Prostate gland (tissue), 2 donors: ENCODE data around the gene RECQL5. TPM values are rescaled to one million over a fixed set of nuclear protein-coding genes. Genes with fewer than 3 reads are reported as not detected.

Experiments used
- DNase-seq: peaks from one replicate; pipeline ENCODE4 v3.0.0-alpha.2; 2019; ENCODE audit warnings: low spot score
- H3K27ac ChIP-seq, 2 donors: fragments of 200-600 bp; sonication (generic); 2 replicates each; pipeline ENCODE4 v1.5.1; 2017 to 2019
- H3K27me3 ChIP-seq: fragments of 200-600 bp; sonication (generic); replicated peaks from 2 replicates; pipeline ENCODE4 v1.5.1; 2019; ENCODE audit not compliant: insufficient read depth
- H3K36me3 ChIP-seq, 2 donors: fragments of 200-600 bp; sonication (generic); 1 replicate in 1 of 2; 2 replicates in 1 of 2; pipeline versions ENCODE4 v1.5.1 to v1.8.1; 2017 to 2019
- H3K4me1 ChIP-seq: fragments of 200-600 bp; sonication (generic); replicated peaks from 2 replicates; pipeline ENCODE4 v1.5.1; 2019
- H3K4me3 ChIP-seq, 2 donors: fragments of 200-600 bp; sonication (generic); 2 replicates each; pipeline ENCODE4 v1.5.1; 2017 to 2019
- H3K9me3 ChIP-seq: fragments of 200-600 bp; sonication (generic); 2 replicates; pipeline ENCODE4 v1.5.1; 2017
- CTCF ChIP-seq, 4 experiments: fragments of 200-600 bp in 2 of 4; fragments of 450-650 bp in 2 of 4; sonication (generic) in 2 of 4; IDR thresholded peaks; 1 replicate in 3 of 4; 2 replicates in 1 of 4; pipeline ENCODE4 v1.5.1; 2016 to 2019; ENCODE audit warnings: antibody characterized with exemption in 4 of 4, mild to moderate bottlenecking in 2 of 4, moderate library complexity in 2 of 4
- POLR2A ChIP-seq: fragments of 450-650 bp; IDR thresholded peaks from one replicate; pipeline ENCODE4 v1.6.1; 2016; ENCODE audit warnings: antibody characterized with exemption, mild to moderate bottlenecking
- POLR2AphosphoS5 ChIP-seq: sonication (generic); formaldehyde crosslinking; IDR thresholded peaks from one replicate; pipeline ENCODE4 v1.6.1; 2017; ENCODE audit warnings: antibody characterized with exemption
- WGBS: methylation state at CpG from one replicate; pipeline ENCODE4 v1.1.5; 2018; 5-methylcytosine and 5-hydroxymethylcytosine counted together
- intact Hi-C: fragments of 100-400 bp; cut with DNase I; formaldehyde crosslinking; loops from one replicate; pipeline ENCODE4 v1.14.2; 2022
- total RNA-seq, 2 donors: library from RNA; depleted of rRNA; stranded (reverse); fragments of >200 nt; gene quantifications; one replicate each; pipeline ENCODE4 v1.1.0, GENCODE V29; 2016

The RECQL5 gene
- total RNA-seq, 2 donors from 2014 or later, result 33.6 to 132 TPM

- TF ChIP-seq CTCF (IDR thresholded peaks at IDR 0.05) (no peak), POLR2A (no peak), POLR2AphosphoS5 (no peak)
- peaks cover 20% of the 10 kb centered on the region for H3K4me1 ChIP-seq
- peak overlapping the region; percentile 58 to 66 for H3K27ac ChIP-seq
- no peaks in the 10 kb centered on the region for H3K27me3 ChIP-seq
- DNase-seq, result no peak
- H3K36me3 ChIP-seq, result no peaks in the 10 kb centered on the region
- intact Hi-C loops, result no loop called here
- no peaks in the 10 kb centered on the region for H3K9me3 ChIP-seq
- no peak overlapping the region for H3K4me3 ChIP-seq
- 88% methylated on average over 7 of the region's 7 CpGs for WGBS
These were observed 23.3 kb downstream of the RECQL5 start for GRCh38 chr17:75643643-75644017.

GRCh38 chr17:75642784-75643642 lies 23.9 kb downstream of the RECQL5 start:
- Histone ChIP-seq H3K9me3 (no peaks in the 10 kb centered on the region), H3K4me1 (peaks cover 20% of the 10 kb centered on the region), H3K36me3 (no peaks in the 10 kb centered on the region), H3K27me3 (no peaks in the 10 kb centered on the region), H3K4me3 (no peak overlapping the region), H3K27ac (peak overlapping the region; percentile 58 to 66)
- intact Hi-C loops, result no loop called here
- WGBS, result 77% methylated on average over 17 of the region's 17 CpGs
- TF ChIP-seq CTCF (IDR thresholded peaks at IDR 0.05) (no peak), POLR2A (no peak), POLR2AphosphoS5 (no peak)
- no peak for DNase-seq

- Histone ChIP-seq H3K4me3 (no peak overlapping the region), H3K27ac (peak overlapping the region; percentile 58 to 66), H3K9me3 (no peaks in the 10 kb centered on the region), H3K4me1 (peaks cover 20% of the 10 kb centered on the region), H3K27me3 (no peaks in the 10 kb centered on the region), H3K36me3 (no peaks in the 10 kb centered on the region)
- WGBS, result 50% methylated on average over 7 of the region's 7 CpGs
- TF ChIP-seq CTCF (IDR thresholded peaks at IDR 0.05), result no peak
- TF ChIP-seq POLR2AphosphoS5, result peak; percentile 41
- DNase-seq, result peak; percentile 57
- intact Hi-C loops, result no loop called here
These were observed 24.7 kb downstream of the RECQL5 start for GRCh38 chr17:75642182-75642783.

GRCh38 chr17:75641343-75641742 lies 25.6 kb downstream of the RECQL5 start:
- no peak for DNase-seq
- peak overlapping the region in 1 of 2 donors; percentile 58 for H3K27ac ChIP-seq
- no peak overlapping the region for H3K4me3 ChIP-seq
- no peaks in the 10 kb centered on the region for H3K36me3 ChIP-seq
- intact Hi-C loops, result no loop called here
- peaks cover 20% of the 10 kb centered on the region for H3K4me1 ChIP-seq
- 76% methylated on average over 9 of the region's 9 CpGs for WGBS
- H3K27me3 ChIP-seq, result no peaks in the 10 kb centered on the region
- H3K9me3 ChIP-seq, result no peaks in the 10 kb centered on the region
- no peak for TF ChIP-seq POLR2AphosphoS5
- TF ChIP-seq POLR2A, result no peak
- no peak for TF ChIP-seq CTCF (IDR thresholded peaks at IDR 0.05)
